Activated CD8-positive, alpha-beta memory T cell treated with anti-CD3 and anti-CD28 coated beads for 24 hours (primary cell): Measurements from ENCODE around the gene MPST.
A peak's percentile ranks its signal among the peaks of the same experiment; 100 is the strongest.

ENCODE experiments used
- DNase-seq: peaks from one replicate; pipeline ENCODE4 v3.0.0-alpha.2; 2020

The MPST gene

GRCh38 chr22:37023743-37024338 is 4.3 kb downstream of the MPST start:
- DNase-seq, result no peak

GRCh38 chr22:37024339-37025157 is 5.0 kb downstream of the MPST start:
- DNase-seq, result no peak

GRCh38 chr22:37025500-37026070 is 6.0 kb downstream of the MPST start:
- DNase-seq, result no peak

GRCh38 chr22:37026325-37026724 is 6.8 kb downstream of the MPST start:
- no peak for DNase-seq

- no peak for DNase-seq
These were observed 8.0 kb downstream of the MPST start for GRCh38 chr22:37027556-37027955.

- DNase-seq, result no peak
These were observed 9.4 kb downstream of the MPST start for GRCh38 chr22:37028692-37029674.

- no peak for DNase-seq
These were observed 11.2 kb downstream of the MPST start for GRCh38 chr22:37030560-37031281.

GRCh38 chr22:37032134-37032534 is 12.6 kb downstream of the MPST start:
- no peak for DNase-seq

- DNase-seq, result no peak
These were observed 13.3 kb downstream of the MPST start for GRCh38 chr22:37032535-37033460.

- no peak for DNase-seq
These were observed 14.3 kb downstream of the MPST start for GRCh38 chr22:37033605-37034430.

GRCh38 chr22:37036655-37037377 is 17.3 kb downstream of the MPST start:
- no peak for DNase-seq

- no peak for DNase-seq
These were observed 18.1 kb downstream of the MPST start for GRCh38 chr22:37037669-37038068.

- no peak for DNase-seq
These were observed 19.9 kb downstream of the MPST start for GRCh38 chr22:37039466-37039865.

- no peak for DNase-seq
These were observed 23.8 kb downstream of the MPST start for GRCh38 chr22:37043209-37043827.

- DNase-seq, result peak; percentile 73
These were observed 24.4 kb downstream of the MPST start for GRCh38 chr22:37043828-37044538.

GRCh38 chr22:37044634-37045625 is 25.4 kb downstream of the MPST start:
- DNase-seq, result no peak

- no peak for DNase-seq
These were observed 26.4 kb downstream of the MPST start for GRCh38 chr22:37045958-37046357.
